ENCODE results near the gene EPB41L5.
A peak's percentile ranks its signal among the peaks of the same experiment; 100 is the strongest.
"Not testable (repeated sequence)": the region's sequence is repeated elsewhere in the genome, so short reads cannot be mapped to it uniquely, and the experiment has no call there.

EPB41L5 gene

GRCh38 chr2:120029672-120030640 lies 17.1 kb downstream of the EPB41L5 start:
- no peak for DNase-seq

- DNase-seq: no peak
These were observed 19.4 kb downstream of the EPB41L5 start for GRCh38 chr2:120032297-120032696.

- no peak for DNase-seq
These were observed 21.1 kb downstream of the EPB41L5 start for GRCh38 chr2:120034027-120034426.

GRCh38 chr2:120034621-120035020 lies 21.7 kb downstream of the EPB41L5 start:
- no peak for DNase-seq

GRCh38 chr2:120036145-120036544 lies 23.3 kb downstream of the EPB41L5 start:
- DNase-seq: no peak

GRCh38 chr2:120037995-120038541 lies 25.2 kb downstream of the EPB41L5 start:
- no peak for DNase-seq

GRCh38 chr2:120042359-120042758 lies 29.5 kb downstream of the EPB41L5 start:
- DNase-seq: no peak

- DNase-seq: no peak
These were observed 31.5 kb downstream of the EPB41L5 start for GRCh38 chr2:120044336-120044735.

GRCh38 chr2:120045775-120046174 lies 32.9 kb downstream of the EPB41L5 start:
- not testable (repeated sequence) for DNase-seq

GRCh38 chr2:120046252-120046651 lies 33.4 kb downstream of the EPB41L5 start:
- not testable (repeated sequence) for DNase-seq

- DNase-seq: no peak
These were observed 39.7 kb downstream of the EPB41L5 start for GRCh38 chr2:120052597-120052996.

- DNase-seq: no peak
These were observed 41.0 kb downstream of the EPB41L5 start for GRCh38 chr2:120053891-120054290.

GRCh38 chr2:120059483-120059882 lies 46.6 kb downstream of the EPB41L5 start:
- no peak for DNase-seq

GRCh38 chr2:120060088-120060623 lies 47.3 kb downstream of the EPB41L5 start:
- no peak for DNase-seq

- no peak for DNase-seq
These were observed 51.8 kb downstream of the EPB41L5 start for GRCh38 chr2:120064664-120065063.

- peak; percentile 96 for DNase-seq
These were observed 54.1 kb downstream of the EPB41L5 start for GRCh38 chr2:120066800-120067547.

- DNase-seq: not testable (repeated sequence)
These were observed 55.3 kb downstream of the EPB41L5 start for GRCh38 chr2:120068040-120068658.

GRCh38 chr2:120075545-120075944 lies 62.7 kb downstream of the EPB41L5 start:
- no peak for DNase-seq

GRCh38 chr2:120077896-120078295 lies 65.0 kb downstream of the EPB41L5 start:
- no peak for DNase-seq

GRCh38 chr2:120079647-120080046 lies 66.8 kb downstream of the EPB41L5 start:
- no peak for DNase-seq

GRCh38 chr2:120091436-120091835 lies 78.6 kb downstream of the EPB41L5 start:
- DNase-seq: peak; percentile 73

- DNase-seq: no peak
These were observed 81.9 kb downstream of the EPB41L5 start for GRCh38 chr2:120094795-120095194.

GRCh38 chr2:120100627-120101026 lies 87.8 kb downstream of the EPB41L5 start:
- no peak for DNase-seq

Data from DMS79 treated with DMSO at 0.1 percent for 48 hours (cell line).